ENCODE data around the gene SESN3. TPM values are rescaled to one million over a fixed set of nuclear protein-coding genes. Genes with fewer than 3 reads are reported as not detected.

SESN3 gene
- total RNA-seq, 1 experiment from 2014 or later: 36.8 TPM

GRCh38 chr11:95254716-95255115 lies 23.7 kb upstream of the SESN3 start:
- peak overlapping the region; percentile 67 to 97 (median 82); a peak in 5 of 7 replicates for H3K27ac Mint-ChIP-seq
- Histone ChIP-seq H3K27me3 (ENCODE audit: insufficient read depth, low read length) (no peaks in the 10 kb centered on the region), H2AFZ (ENCODE audit: low read length) (no peak overlapping the region), H3K18ac (ENCODE audit: insufficient read length, low read depth, low read length) (no peak overlapping the region), H2BK15ac (ENCODE audit: low read depth, low read length) (no peak overlapping the region), H2BK20ac (ENCODE audit: low read depth, low read length, poor library complexity, severe bottlenecking) (no peak overlapping the region), H3K9ac (ENCODE audit: extremely low read depth, insufficient read length, low read length) (no peak overlapping the region), H4K20me1 (ENCODE audit: control insufficient read depth, insufficient read depth, insufficient read length) (no peaks in the 10 kb centered on the region), H2AK5ac (ENCODE audit: insufficient read length, low read length) (peak overlapping the region; percentile 13), H4K5ac (ENCODE audit: insufficient read length, low read depth, low read length) (no peak overlapping the region), H3K14ac (ENCODE audit: insufficient read depth, low read length) (no peak overlapping the region), H3K56ac (ENCODE audit: insufficient read length, low read depth, low read length) (no peak overlapping the region), H3K27ac (ENCODE audit: insufficient read length, low read depth, low read length) (peak overlapping the region; percentile 57), H2BK5ac (ENCODE audit: insufficient read length, low read length) (no peak overlapping the region), H3K79me2 (ENCODE audit: insufficient read depth, low read length) (no peaks in the 10 kb centered on the region), H2BK120ac (ENCODE audit: low read depth, low read length, poor library complexity, severe bottlenecking) (no peak overlapping the region), H3K79me1 (ENCODE audit: insufficient read depth, low read depth, low read length, poor library complexity, severe bottlenecking) (no peaks in the 10 kb centered on the region), H4K8ac (replicated peaks; ENCODE audit: insufficient read length, low read depth, low read length) (no peak overlapping the region), H3K4me2 (ENCODE audit: insufficient read depth, insufficient read length, low read length) (no peak overlapping the region), H2BK12ac (ENCODE audit: insufficient read length, low read depth, low read length) (no peak overlapping the region), H3K4ac (ENCODE audit: low read depth, low read length) (no peak overlapping the region), H3K9me3 (ENCODE audit: control insufficient read depth, low read depth, low read length) (no peaks in the 10 kb centered on the region), H3K23ac (ENCODE audit: insufficient read length, low read depth, low read length) (no peak overlapping the region), H3K4me1 (ENCODE audit: insufficient read depth, low read length) (peaks cover 25% of the 10 kb centered on the region), H4K91ac (ENCODE audit: insufficient read length, low read depth, low read length) (no peak overlapping the region), H3K23me2 (ENCODE audit: insufficient read length, low read depth, low read length, poor library complexity, severe bottlenecking) (no peaks in the 10 kb centered on the region), H3T11ph (ENCODE audit: low read length) (no peak overlapping the region)
- no peaks in the 10 kb centered on the region for H3K9me3 Mint-ChIP-seq
- H3K4me3 Mint-ChIP-seq: 0 out of 5 replicates have a peak overlapping the region, but pooled peaks of 1 of the 2 experiments have one; percentile 38
- TF ChIP-seq CTCF (conservative IDR thresholded peaks at IDR 0.05): no peak
- H3K27me3 Mint-ChIP-seq (ENCODE audit: low read depth): no peaks in the 10 kb centered on the region
- H3K4me1 Mint-ChIP-seq: peaks cover 68 to 75% of the 10 kb centered on the region in 2 experiments
- no peaks in the 10 kb centered on the region; a peak in 1 of 7 replicates for H3K36me3 Mint-ChIP-seq (ENCODE audit: insufficient read depth in 1 of 3, low read depth in 3 of 3)
- DNase-seq: no peak

Data from H9 (cell line).